Mesenchymal stem cell (in vitro differentiated cells and primary cell): Measurements from ENCODE around the gene MUC12.

Source experiments
- DNase-seq: peaks from one replicate; pipeline ENCODE4 v3.0.0-alpha.2; 2013
- H2AFZ ChIP-seq: one replicate; pipeline ENCODE4 v1.6.1; 2013; ENCODE audit warnings: low read depth, mild to moderate bottlenecking, control low read depth, inconsistent platforms, low read length, moderate library complexity
- H2AK5ac ChIP-seq: 2 replicates; pipeline ENCODE4 v1.6.1; 2013; ENCODE audit warnings: low read length, moderate library complexity, mild to moderate bottlenecking, inconsistent platforms; ENCODE audit not compliant: severe bottlenecking
- H2BK120ac ChIP-seq: one replicate; pipeline ENCODE4 v1.6.1; 2013; ENCODE audit warnings: low read depth, mild to moderate bottlenecking, inconsistent platforms, low read length, moderate library complexity
- H2BK12ac ChIP-seq, 2 experiments: one replicate each; pipeline ENCODE4 v1.6.1; 2013; ENCODE audit warnings: inconsistent platforms in 2 of 2, low read length in 2 of 2, mild to moderate bottlenecking in 2 of 2, moderate library complexity in 2 of 2, control low read depth in 1 of 2
- H2BK15ac ChIP-seq: one replicate; pipeline ENCODE4 v1.6.1; 2013; ENCODE audit warnings: mild to moderate bottlenecking, low read depth, inconsistent platforms; ENCODE audit not compliant: poor library complexity, severe bottlenecking
- H2BK5ac ChIP-seq: 2 replicates; pipeline ENCODE4 v1.6.1; 2013; ENCODE audit warnings: low read depth, mild to moderate bottlenecking, low read length, control low read depth, inconsistent platforms; ENCODE audit not compliant: poor library complexity, severe bottlenecking
- H3K14ac ChIP-seq, 2 experiments: one replicate each; pipeline ENCODE4 v1.6.1; 2013; ENCODE audit warnings: inconsistent platforms in 2 of 2, low read length in 2 of 2, control low read depth in 1 of 2, mild to moderate bottlenecking in 1 of 2, moderate library complexity in 1 of 2
- H3K18ac ChIP-seq, 2 experiments: one replicate each; pipeline ENCODE4 v1.6.1; 2013; ENCODE audit warnings: inconsistent platforms in 2 of 2, low read length in 2 of 2, control low read depth in 1 of 2, low read depth in 1 of 2, mild to moderate bottlenecking in 1 of 2
- H3K23ac ChIP-seq, 2 experiments: one replicate each; pipeline ENCODE4 v1.6.1; 2013; ENCODE audit warnings: inconsistent platforms in 2 of 2, low read length in 2 of 2, mild to moderate bottlenecking in 2 of 2, moderate library complexity in 2 of 2, control low read depth in 1 of 2
- H3K27ac ChIP-seq: 2 replicates; pipeline ENCODE4 v1.5.1; 2013; ENCODE audit warnings: mild to moderate bottlenecking, moderate library complexity, low read length, control low read depth, inconsistent platforms; ENCODE audit not compliant: poor library complexity, severe bottlenecking
- H3K27me3 ChIP-seq, 2 experiments: 2 replicates each; pipeline versions ENCODE4 v1.6.1 to v1.7.0; 2013; ENCODE audit warnings: low read length in 2 of 2, mild to moderate bottlenecking in 2 of 2, moderate library complexity in 2 of 2, control low read depth in 1 of 2, inconsistent platforms in 1 of 2; ENCODE audit not compliant: control insufficient read depth in 1 of 2, insufficient read depth in 1 of 2
- H3K36me3 ChIP-seq, 2 experiments: 2 replicates each; pipeline versions ENCODE4 v1.6.1 to v1.7.0; 2013; ENCODE audit warnings: low read length in 2 of 2, control low read depth in 1 of 2, inconsistent platforms in 1 of 2, low read depth in 1 of 2, mild to moderate bottlenecking in 1 of 2; ENCODE audit not compliant: insufficient read depth in 2 of 2, control insufficient read depth in 1 of 2
- H3K4ac ChIP-seq, 2 experiments: one replicate each; pipeline ENCODE4 v1.6.1; 2013; ENCODE audit warnings: inconsistent platforms in 2 of 2, low read length in 2 of 2, mild to moderate bottlenecking in 2 of 2, moderate library complexity in 2 of 2, control low read depth in 1 of 2, low read depth in 1 of 2
- H3K4me1 ChIP-seq: 2 replicates; pipeline ENCODE4 v1.6.1; 2013; ENCODE audit warnings: low read depth, low read length, control low read depth; ENCODE audit not compliant: control insufficient read depth, insufficient read depth
- H3K4me2 ChIP-seq: 2 replicates; pipeline ENCODE4 v1.6.1; 2013; ENCODE audit warnings: low read length, mild to moderate bottlenecking, inconsistent platforms; ENCODE audit not compliant: poor library complexity, severe bottlenecking
- H3K4me3 ChIP-seq, 2 experiments: 2 replicates each; pipeline versions ENCODE4 v1.5.1 to v1.7.0; 2013; ENCODE audit warnings: low read length in 2 of 2, mild to moderate bottlenecking in 2 of 2, control low read depth in 1 of 2, low read depth in 1 of 2; ENCODE audit not compliant: insufficient read depth in 1 of 2
- H3K79me1 ChIP-seq: replicated peaks from 2 replicates; pipeline ENCODE4 v1.6.1; 2013; ENCODE audit warnings: mild to moderate bottlenecking, control low read depth, low read length, inconsistent platforms; ENCODE audit not compliant: poor library complexity, severe bottlenecking
- H3K9ac ChIP-seq: 2 replicates; pipeline ENCODE4 v1.7.0; 2013; ENCODE audit warnings: mild to moderate bottlenecking, low read length, moderate library complexity
- H3K9me3 ChIP-seq: 2 replicates; pipeline ENCODE4 v1.7.0; 2013; ENCODE audit warnings: mild to moderate bottlenecking, low read length; ENCODE audit not compliant: control insufficient read depth
- H4K8ac ChIP-seq: one replicate; pipeline ENCODE4 v1.6.1; 2013; ENCODE audit warnings: inconsistent platforms, mild to moderate bottlenecking, low read length, moderate library complexity
- H4K91ac ChIP-seq: one replicate; pipeline ENCODE4 v1.6.1; 2013; ENCODE audit warnings: mild to moderate bottlenecking, low read length, inconsistent platforms
- WGBS: methylation state at CpG from one replicate; pipeline ENCODE4 v1.1.7; 2013; ENCODE audit warnings: mixed read lengths; 5-methylcytosine and 5-hydroxymethylcytosine counted together

MUC12 gene

GRCh38 chr7:100972002-100972347, 2.6 kb downstream of the MUC12 start:
- Histone ChIP-seq H2BK5ac (no peak overlapping the region), H3K36me3 (no peaks in the 10 kb centered on the region), H3K9me3 (peaks cover 5% of the 10 kb centered on the region), H2BK120ac (no peak overlapping the region), H3K4ac (no peak overlapping the region), H3K4me1 (no peaks in the 10 kb centered on the region), H2AFZ (no peak overlapping the region), H3K4me3 (no peak overlapping the region), H2BK15ac (no peak overlapping the region), H3K27me3 (peaks cover 42 to 66% of the 10 kb centered on the region in 2 experiments), H4K91ac (no peak overlapping the region), H3K14ac (no peak overlapping the region), H2AK5ac (no peak overlapping the region), H3K18ac (no peak overlapping the region), H3K27ac (no peak overlapping the region), H3K23ac (no peak overlapping the region), H3K79me1 (no peaks in the 10 kb centered on the region), H3K4me2 (no peak overlapping the region), H2BK12ac (no peak overlapping the region), H3K9ac (no peak overlapping the region), H4K8ac (no peak overlapping the region)
- no peak for DNase-seq
- 44% methylated on average over 5 of the region's 7 CpGs for WGBS

GRCh38 chr7:100974021-100974420, 4.7 kb downstream of the MUC12 start:
- Histone ChIP-seq H3K4me1 (no peaks in the 10 kb centered on the region), H3K23ac (no peak overlapping the region), H4K8ac (no peak overlapping the region), H3K18ac (no peak overlapping the region), H3K9me3 (peaks cover 5% of the 10 kb centered on the region), H2AK5ac (no peak overlapping the region), H3K4ac (no peak overlapping the region), H3K9ac (no peak overlapping the region), H4K91ac (no peak overlapping the region), H3K27ac (no peak overlapping the region), H3K4me2 (no peak overlapping the region), H2BK15ac (no peak overlapping the region), H2AFZ (no peak overlapping the region), H3K4me3 (no peak overlapping the region), H3K27me3 (peaks cover 30 to 57% of the 10 kb centered on the region in 2 experiments), H2BK120ac (no peak overlapping the region), H2BK12ac (no peak overlapping the region), H3K14ac (no peak overlapping the region), H2BK5ac (no peak overlapping the region), H3K79me1 (no peaks in the 10 kb centered on the region), H3K36me3 (no peaks in the 10 kb centered on the region)
- DNase-seq = peak; percentile 44
- 10% methylated on average over 2 of the region's 2 CpGs for WGBS

DNA sequence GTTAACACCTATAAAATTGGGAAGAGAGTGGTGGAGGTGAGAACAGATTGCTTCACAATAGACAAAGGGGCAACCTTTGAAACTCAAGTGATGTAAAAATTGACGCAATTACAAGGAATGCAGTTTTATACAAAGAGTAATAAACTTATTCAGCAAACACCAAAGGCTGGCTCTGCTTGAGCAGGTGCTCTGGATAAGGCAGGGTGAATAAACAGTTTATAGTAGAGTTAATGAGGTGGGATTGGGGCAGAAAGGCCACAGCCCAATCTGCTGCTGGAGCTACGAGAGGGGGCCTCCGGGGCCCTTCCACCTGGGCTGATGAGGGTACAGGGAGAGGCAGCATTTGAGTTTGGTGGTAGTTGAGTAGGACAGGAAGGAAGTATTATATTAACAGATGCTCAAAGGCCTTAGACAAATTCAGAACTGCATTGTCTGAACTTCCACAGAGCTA, 6.0 kb downstream of the MUC12 start:
- H3K79me1 ChIP-seq = no peaks in the 10 kb centered on the region
- H3K23ac ChIP-seq = no peak overlapping the region
- peaks cover 5% of the 10 kb centered on the region for H3K9me3 ChIP-seq
- H3K27me3 ChIP-seq = peaks cover 19 to 47% of the 10 kb centered on the region in 2 experiments
- H3K36me3 ChIP-seq = no peaks in the 10 kb centered on the region
- H3K4me3 ChIP-seq = no peak overlapping the region
- H2AFZ ChIP-seq = no peak overlapping the region
- no peak overlapping the region for H3K4ac ChIP-seq
- H3K9ac ChIP-seq = no peak overlapping the region
- no peak overlapping the region for H2BK12ac ChIP-seq
- H3K18ac ChIP-seq = no peak overlapping the region
- 70% methylated on average over 2 of the region's 3 CpGs for WGBS
- DNase-seq = no peak
- no peaks in the 10 kb centered on the region for H3K4me1 ChIP-seq
- H2BK5ac ChIP-seq = no peak overlapping the region
- H4K91ac ChIP-seq = no peak overlapping the region
- H3K14ac ChIP-seq = no peak overlapping the region
- H4K8ac ChIP-seq = no peak overlapping the region
- H3K4me2 ChIP-seq = no peak overlapping the region
- H3K27ac ChIP-seq = no peak overlapping the region
- H2BK15ac ChIP-seq = no peak overlapping the region
- no peak overlapping the region for H2BK120ac ChIP-seq
- H2AK5ac ChIP-seq = no peak overlapping the region

DNA sequence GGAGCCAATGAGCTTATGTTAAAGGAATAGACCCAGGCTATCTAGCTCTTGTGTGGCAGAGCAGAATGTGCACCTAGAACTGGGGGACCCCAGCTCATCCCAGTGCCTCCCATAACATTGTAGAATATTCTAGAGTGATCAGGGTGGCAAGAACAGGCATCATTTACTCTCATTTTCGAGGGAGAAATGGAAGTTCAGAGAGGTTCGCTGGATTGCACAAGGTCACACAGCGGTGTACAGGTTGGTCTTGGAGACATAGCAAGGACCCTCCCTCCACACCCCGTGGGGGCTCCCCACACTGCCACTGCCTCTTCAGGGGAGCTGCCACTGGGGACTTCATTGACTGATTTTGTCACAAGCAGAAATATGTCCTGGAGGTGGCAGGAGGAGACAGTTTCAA, 8.9 kb downstream of the MUC12 start:
- H3K18ac ChIP-seq = no peak overlapping the region
- no peak overlapping the region for H3K23ac ChIP-seq
- no peak overlapping the region for H3K4me2 ChIP-seq
- H3K4me1 ChIP-seq = no peaks in the 10 kb centered on the region
- no peak overlapping the region for H4K8ac ChIP-seq
- no peak overlapping the region for H3K27ac ChIP-seq
- no peak overlapping the region for H2BK5ac ChIP-seq
- no peaks in the 10 kb centered on the region for H3K79me1 ChIP-seq
- H2BK12ac ChIP-seq = no peak overlapping the region
- H2AFZ ChIP-seq = no peak overlapping the region
- no peak overlapping the region for H3K9ac ChIP-seq
- no peak for DNase-seq
- H2BK120ac ChIP-seq = no peak overlapping the region
- H3K4ac ChIP-seq = no peak overlapping the region
- H2BK15ac ChIP-seq = no peak overlapping the region
- no peak overlapping the region for H3K14ac ChIP-seq
- H3K27me3 ChIP-seq = peaks cover 17 to 28% of the 10 kb centered on the region in 2 experiments
- no peaks in the 10 kb centered on the region for H3K36me3 ChIP-seq
- no peak overlapping the region for H3K4me3 ChIP-seq
- no peak overlapping the region for H4K91ac ChIP-seq
- no peak overlapping the region for H2AK5ac ChIP-seq
- WGBS = 81% methylated on average over 4 of the region's 4 CpGs
- H3K9me3 ChIP-seq = peaks cover 5% of the 10 kb centered on the region
